GM12892 (cell line): ENCODE results near the gene MYOCD.

Experiments
- POLR2A ChIP-seq: IDR thresholded peaks from 2 replicates; pipeline ENCODE4 v1.6.1; 2011; ENCODE audit warnings: low read depth, low read length, control low read depth
- POLR2AphosphoS5 ChIP-seq: IDR thresholded peaks from 2 replicates; pipeline ENCODE4 v1.6.1; 2011; ENCODE audit warnings: low read depth, low read length, control low read depth
- TAF1 ChIP-seq: IDR thresholded peaks from 2 replicates; pipeline ENCODE4 v1.6.1; 2011; ENCODE audit warnings: low read depth, mild to moderate bottlenecking, control low read depth, low read length, borderline replicate concordance

DNA sequence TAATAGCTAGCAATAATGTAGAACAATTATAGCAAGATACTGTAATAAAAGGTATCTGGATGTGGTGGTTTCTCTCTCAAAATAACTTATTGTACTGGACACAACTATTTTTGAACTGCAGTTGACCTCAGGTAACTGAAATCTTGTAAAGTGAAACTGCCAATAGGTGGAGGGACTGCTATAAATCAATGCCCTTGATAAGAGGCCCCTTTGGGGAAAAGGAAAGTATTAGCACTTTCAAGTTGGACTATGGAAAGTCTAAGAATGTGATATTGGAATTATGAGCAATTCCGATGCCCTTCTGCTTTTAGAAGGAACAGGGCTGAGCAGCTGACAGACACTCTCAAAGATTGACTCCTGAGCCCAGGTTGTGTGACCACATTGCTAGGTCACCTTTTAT, 79.1 kb downstream of the MYOCD start:
- TF ChIP-seq TAF1 (no peak), POLR2A (no peak), POLR2AphosphoS5 (no peak)
